ENCODE data around the gene TMEM144. TPM values are rescaled to one million over a fixed set of nuclear protein-coding genes. Genes with fewer than 3 reads are reported as not detected.

The TMEM144 gene
- total and polyA plus RNA-seq, 11 donors, result 2.3 to 17.7 (median 10.4) TPM

DNA sequence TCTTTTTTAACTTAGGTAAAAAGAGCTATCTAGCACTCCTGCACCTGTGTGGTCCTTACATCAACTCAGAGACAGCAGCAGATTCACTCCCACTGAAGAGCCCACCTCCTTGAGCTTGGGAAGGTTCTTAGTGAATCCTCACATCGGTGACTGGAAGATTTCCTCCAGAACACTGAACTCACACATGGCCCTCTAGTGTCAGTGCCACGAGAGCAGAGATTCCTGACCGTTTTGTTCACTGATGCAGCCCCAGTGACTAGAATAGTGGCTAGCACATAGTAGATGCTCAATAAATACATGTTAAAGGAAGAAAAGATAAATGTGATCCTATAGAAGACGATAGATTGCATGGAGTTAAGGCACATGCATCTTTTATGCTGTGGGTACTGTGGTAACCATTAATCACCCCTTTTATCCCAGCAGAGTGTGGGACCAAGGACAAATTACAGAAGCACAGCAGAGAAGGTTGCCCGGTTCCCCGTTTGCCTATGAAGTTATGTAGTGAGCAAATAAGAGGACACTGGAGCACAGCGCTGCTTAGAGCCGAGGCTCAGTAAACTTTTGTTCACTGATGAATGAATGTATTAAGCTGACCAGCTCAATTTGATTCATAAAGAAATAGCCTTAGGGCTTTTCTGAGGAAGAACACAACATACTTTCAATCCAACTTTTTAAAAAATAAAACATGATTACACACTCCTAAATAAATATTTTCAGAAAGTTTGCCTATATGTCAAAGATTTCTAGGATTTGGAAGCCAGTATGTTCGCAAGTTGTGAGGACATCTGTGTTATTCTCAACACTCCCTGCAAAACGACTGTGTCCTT, 46.1 kb upstream of the TMEM144 start:
- H3K4me3 ChIP-seq, result peak overlapping the region in 10 of 12 donors; percentile 10 to 73 (median 68)
- no peaks in the 10 kb centered on the region for H3K9me3 ChIP-seq
- ATAC-seq (peak in 1 of 4 donors; percentile 16), DNase-seq (no peak)
- peaks cover 14 to 100% (median 76%) of the 10 kb centered on the region in 12 donors for H3K4me1 ChIP-seq
- peaks cover 0 to 4% (median 0%) of the 10 kb centered on the region in 9 donors for H3K36me3 ChIP-seq
- H3K27ac ChIP-seq, result peak overlapping the region; percentile 44 to 93 (median 85)
- intact Hi-C loops (cut with DNase I), result loop anchor here in 2 of 10 donors (5.0 kb wide), 1 partner anchor 37 kb away; no protein-coding TSS in a partner anchor
- 22 to 30% (median 28%) methylated on average over 10 of the region's 10 CpGs for WGBS, 4 donors
- TF ChIP-seq, protein P1, sequence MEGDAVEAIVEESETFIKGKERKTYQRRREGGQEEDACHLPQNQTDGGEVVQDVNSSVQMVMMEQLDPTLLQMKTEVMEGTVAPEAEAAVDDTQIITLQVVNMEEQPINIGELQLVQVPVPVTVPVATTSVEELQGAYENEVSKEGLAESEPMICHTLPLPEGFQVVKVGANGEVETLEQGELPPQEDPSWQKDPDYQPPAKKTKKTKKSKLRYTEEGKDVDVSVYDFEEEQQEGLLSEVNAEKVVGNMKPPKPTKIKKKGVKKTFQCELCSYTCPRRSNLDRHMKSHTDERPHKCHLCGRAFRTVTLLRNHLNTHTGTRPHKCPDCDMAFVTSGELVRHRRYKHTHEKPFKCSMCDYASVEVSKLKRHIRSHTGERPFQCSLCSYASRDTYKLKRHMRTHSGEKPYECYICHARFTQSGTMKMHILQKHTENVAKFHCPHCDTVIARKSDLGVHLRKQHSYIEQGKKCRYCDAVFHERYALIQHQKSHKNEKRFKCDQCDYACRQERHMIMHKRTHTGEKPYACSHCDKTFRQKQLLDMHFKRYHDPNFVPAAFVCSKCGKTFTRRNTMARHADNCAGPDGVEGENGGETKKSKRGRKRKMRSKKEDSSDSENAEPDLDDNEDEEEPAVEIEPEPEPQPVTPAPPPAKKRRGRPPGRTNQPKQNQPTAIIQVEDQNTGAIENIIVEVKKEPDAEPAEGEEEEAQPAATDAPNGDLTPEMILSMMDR (IDR thresholded peaks at IDR 0.05), result peak in 1 of 12 donors; percentile 24
- TF ChIP-seq POLR2A (IDR thresholded peaks at IDR 0.05), result no peak
- no peaks in the 10 kb centered on the region for H3K27me3 ChIP-seq

DNA sequence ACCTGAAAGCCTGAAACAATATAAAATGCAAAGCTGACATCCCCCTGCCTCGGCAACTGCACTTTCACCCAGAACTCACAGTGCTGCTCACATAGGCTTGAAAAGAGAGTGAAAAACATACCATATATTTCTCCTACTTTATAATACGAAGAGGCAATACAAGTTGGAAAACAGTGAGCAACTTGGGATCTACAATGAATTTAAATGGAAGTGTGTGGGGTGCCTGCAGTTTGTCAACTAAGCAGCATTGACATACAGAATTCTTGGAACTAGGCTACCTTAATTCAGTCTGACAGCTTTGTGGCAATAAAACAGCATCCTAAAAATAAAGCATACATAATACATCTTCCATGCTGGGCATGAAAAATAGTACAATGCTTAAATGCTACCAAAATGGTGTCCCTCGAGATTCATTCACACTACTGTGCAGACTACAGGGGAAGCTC, 45.5 kb upstream of the TMEM144 start:
- ATAC-seq (peak; percentile 28 to 62 (median 48)), DNase-seq (no peak)
- Histone ChIP-seq H3K4me3 (peak overlapping the region in 11 of 12 donors; percentile 8 to 73 (median 68)), H3K36me3 (peaks cover 0 to 4% (median 0%) of the 10 kb centered on the region in 9 donors), H3K4me1 (peaks cover 11 to 96% (median 70%) of the 10 kb centered on the region in 12 donors), H3K27me3 (no peaks in the 10 kb centered on the region), H3K27ac (peak overlapping the region; percentile 44 to 93 (median 85)), H3K9me3 (no peaks in the 10 kb centered on the region)
- TF ChIP-seq POLR2A (IDR thresholded peaks at IDR 0.05), result no peak
- TF ChIP-seq, protein P1 (IDR thresholded peaks at IDR 0.05), result no peak
- WGBS, 4 donors, result 16 to 22% (median 18%) methylated on average over 3 of the region's 3 CpGs
- intact Hi-C loops (cut with DNase I), result loop anchor here in 4 of 10 donors (5.0 kb wide), 3 partner anchors 32 to 42 kb away; no protein-coding TSS in a partner anchor

DNA sequence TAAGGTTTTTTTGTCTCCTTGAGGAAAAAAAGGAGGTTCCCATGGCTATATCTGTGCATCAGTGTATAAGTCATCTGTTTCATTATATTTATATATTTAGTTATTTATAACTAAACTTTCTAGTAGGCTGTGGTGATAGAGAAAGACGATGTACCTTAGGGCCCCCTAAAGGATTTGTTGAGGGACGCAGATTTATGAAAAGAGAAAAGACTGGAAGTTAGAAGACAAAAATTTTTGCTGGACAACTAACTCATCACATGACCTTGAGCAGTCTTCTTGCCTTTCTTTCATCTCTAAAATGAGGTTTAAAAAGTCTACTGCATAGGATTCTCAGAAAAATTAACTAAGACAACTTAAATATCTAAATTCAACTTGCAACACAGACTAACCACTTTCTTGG, 43.6 kb upstream of the TMEM144 start:
- peak overlapping the region in 9 of 12 donors; percentile 57 to 73 (median 69) for H3K4me3 ChIP-seq
- 17 to 28% (median 20%) methylated on average over 2 of the region's 2 CpGs for WGBS, 4 donors
- H3K36me3 ChIP-seq, result peaks cover 0 to 4% (median 0%) of the 10 kb centered on the region in 9 donors
- no peak for ATAC-seq
- peaks cover 10 to 77% (median 52%) of the 10 kb centered on the region in 12 donors for H3K4me1 ChIP-seq
- H3K27ac ChIP-seq, result peak overlapping the region; percentile 7 to 93 (median 86)
- TF ChIP-seq, protein P1 (IDR thresholded peaks at IDR 0.05), result peak in 4 of 12 donors; percentile 11 to 28 (median 16)
- no peak for TF ChIP-seq POLR2A (IDR thresholded peaks at IDR 0.05)
- no peaks in the 10 kb centered on the region for H3K9me3 ChIP-seq
- H3K27me3 ChIP-seq, result no peaks in the 10 kb centered on the region
- no peak for DNase-seq
- intact Hi-C loops (cut with DNase I), result loop anchor here in 2 of 10 donors (5.0 kb wide), 2 partner anchors 34 to 44 kb away; no protein-coding TSS in a partner anchor

GRCh38 chr4:158168606-158169005, 41.7 kb upstream of the TMEM144 start:
- Histone ChIP-seq H3K36me3 (peaks cover 0 to 4% (median 0%) of the 10 kb centered on the region in 9 donors), H3K4me3 (peak overlapping the region; percentile 30 to 73 (median 67)), H3K27me3 (no peaks in the 10 kb centered on the region), H3K4me1 (peaks cover 3 to 68% (median 41%) of the 10 kb centered on the region in 12 donors), H3K9me3 (no peaks in the 10 kb centered on the region), H3K27ac (peak overlapping the region; percentile 82 to 93 (median 88))
- intact Hi-C loops (cut with DNase I), result loop anchor here in 2 of 10 donors (5.0 kb wide), 2 partner anchors 36 to 46 kb away; no protein-coding TSS in a partner anchor
- no peak for DNase-seq
- TF ChIP-seq, protein P1 (IDR thresholded peaks at IDR 0.05), result no peak
- TF ChIP-seq POLR2A (IDR thresholded peaks at IDR 0.05), result no peak
- 36 to 40% (median 37%) methylated on average over 5 of the region's 5 CpGs for WGBS, 4 donors
- ATAC-seq, result no peak

Data from heart left ventricle (tissue), 16 donors.